GM18511 (cell line): Measurements from ENCODE around the gene ECPAS.
"Not testable (repeated sequence)": the region's sequence is repeated elsewhere in the genome, so short reads cannot be mapped to it uniquely, and the experiment has no call there.

Experiments used
- ATAC-seq: cut with Tn5 transposase; IDR thresholded peaks from one replicate; pipeline ENCODE4 v1.9.1; 2021; ENCODE audit warnings: mild to moderate bottlenecking, moderate library complexity; ENCODE audit not compliant: unreplicated experiment

Gene ECPAS

DNA sequence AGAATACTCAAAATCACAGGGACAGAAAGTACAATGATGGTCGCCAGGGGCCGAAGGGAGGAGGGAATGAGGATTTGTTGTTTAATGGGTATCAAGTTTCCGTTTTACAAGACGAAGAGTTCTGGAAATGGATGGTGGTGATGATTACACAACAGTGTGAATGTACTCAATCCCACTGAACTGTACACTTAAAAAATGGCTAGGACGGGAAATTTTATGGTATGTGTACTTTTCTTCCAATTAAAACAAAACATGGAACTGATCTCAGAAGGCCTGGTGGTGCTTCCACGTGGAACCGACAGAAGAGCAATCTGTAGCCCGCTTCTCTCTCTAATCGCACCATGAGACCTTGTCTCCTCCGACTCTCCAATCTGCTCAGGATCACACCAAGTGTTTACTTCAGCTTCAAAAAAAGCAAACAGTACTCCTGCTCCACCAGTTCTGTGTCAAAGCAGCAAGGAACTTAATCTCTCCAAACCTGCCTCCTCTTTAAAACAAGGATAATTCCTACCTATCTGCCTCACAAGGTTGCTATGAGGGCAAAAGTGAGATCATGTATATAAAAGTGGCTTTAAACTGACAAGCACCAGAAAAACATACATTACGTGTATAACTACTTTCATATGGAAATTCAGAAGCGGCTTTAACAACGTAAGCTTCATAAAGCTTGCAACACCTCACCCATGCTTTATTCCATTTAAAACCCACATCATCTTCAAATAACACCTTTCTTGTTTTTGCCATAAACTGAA, 2.1 kb downstream of the ECPAS start:
- ATAC-seq, result no peak

DNA sequence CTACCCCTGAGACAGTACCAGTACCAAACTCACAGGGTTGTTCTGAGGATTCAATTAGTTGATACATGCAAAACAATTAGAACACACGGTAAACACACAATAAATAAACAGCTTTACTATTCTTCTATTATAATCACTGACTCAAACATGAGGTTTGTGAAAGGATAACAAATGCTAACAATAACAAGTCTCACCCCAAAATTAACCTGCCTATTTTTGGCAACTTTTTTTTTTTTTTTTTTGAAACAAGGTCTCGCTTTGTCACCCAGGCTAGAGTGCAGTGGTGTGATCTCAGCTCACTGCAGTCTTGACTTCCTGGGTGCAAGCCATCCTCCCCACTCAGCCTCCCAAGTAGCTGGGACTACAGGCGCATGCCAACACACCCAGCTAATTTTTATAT, 6.5 kb downstream of the ECPAS start:
- ATAC-seq, result no peak

DNA sequence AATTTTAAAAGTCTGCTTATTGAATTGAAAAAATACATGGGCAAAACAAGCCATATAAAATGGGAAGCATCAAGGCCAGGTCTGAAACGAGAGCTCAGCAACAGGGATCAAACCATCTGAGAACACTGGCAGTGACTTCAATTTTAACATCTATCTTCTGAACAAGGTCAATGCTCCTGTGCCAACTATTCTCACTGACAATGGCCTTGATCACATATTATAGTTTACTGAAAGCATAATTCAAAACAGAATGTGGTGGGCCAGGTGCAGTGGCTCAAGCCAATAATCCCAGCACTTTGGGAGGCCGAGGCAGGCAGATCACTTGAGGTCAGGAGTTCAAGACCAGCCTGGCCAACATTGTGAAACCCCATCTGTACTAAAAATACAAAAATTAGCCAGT, 9.0 kb downstream of the ECPAS start:
- ATAC-seq, result no peak

DNA sequence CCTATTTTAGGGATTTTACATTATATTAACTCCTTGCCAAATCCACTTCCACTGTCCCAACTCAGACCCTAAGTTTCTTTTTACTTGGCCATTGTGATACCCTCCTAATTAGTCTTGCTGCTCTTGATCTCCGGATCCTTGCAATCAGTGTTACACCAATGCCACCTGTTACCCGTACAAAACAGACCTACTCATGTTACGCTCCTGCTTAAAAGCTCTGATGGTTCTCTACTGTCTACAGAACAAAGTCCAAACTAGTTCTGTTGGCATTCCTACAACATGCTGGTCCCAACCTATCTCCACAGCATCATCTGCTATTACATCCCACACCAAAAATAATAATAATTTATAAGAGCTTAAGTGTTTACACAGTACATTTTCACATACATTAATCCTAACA, 9.8 kb downstream of the ECPAS start:
- ATAC-seq, result no peak

DNA sequence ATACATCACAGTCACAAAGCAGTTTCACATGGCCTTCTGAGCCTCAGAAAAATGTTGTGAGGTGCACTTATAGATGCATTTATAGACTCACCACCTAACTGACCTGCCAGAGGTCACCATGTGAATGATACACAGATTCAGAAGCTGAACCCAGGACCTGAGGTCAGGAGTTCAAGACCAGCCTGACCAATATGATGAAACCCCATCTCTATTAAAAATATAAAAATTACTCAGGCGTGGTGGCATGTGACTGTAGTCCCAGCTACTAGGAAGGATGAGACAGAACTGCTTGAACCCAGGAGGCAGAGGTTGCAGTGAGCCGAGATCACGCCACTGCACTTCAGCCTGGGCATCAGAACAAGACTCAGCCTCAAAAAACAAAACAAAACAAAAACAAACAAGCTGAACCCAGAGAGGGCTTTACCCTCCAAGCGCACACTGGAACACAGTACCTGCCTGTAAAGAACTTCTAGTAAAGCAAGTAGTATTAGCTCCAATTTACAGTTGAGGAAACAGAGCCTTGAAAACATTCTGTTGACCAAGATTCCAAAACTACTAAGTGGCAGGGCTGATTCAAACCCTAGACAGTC, 16.3 kb downstream of the ECPAS start:
- ATAC-seq, result no peak

DNA sequence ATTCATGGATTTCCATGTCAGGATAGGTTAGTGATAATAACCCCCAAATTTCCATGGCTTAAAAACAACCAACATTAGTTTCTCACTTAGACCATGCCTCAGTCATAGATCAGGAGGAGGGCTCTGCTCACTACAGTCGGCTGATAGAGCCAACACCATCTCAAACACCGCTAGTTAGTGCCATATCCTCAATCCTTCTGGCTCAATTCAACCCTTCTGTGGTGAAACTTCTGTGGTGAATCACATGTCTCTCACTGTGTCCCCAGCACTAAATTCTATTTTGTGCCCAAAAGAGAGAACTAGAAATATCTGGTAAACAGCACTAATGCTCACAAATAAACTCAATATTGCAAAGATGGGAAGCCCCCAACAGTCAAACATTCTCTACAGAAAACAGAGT, 21.1 kb downstream of the ECPAS start:
- no peak for ATAC-seq

DNA sequence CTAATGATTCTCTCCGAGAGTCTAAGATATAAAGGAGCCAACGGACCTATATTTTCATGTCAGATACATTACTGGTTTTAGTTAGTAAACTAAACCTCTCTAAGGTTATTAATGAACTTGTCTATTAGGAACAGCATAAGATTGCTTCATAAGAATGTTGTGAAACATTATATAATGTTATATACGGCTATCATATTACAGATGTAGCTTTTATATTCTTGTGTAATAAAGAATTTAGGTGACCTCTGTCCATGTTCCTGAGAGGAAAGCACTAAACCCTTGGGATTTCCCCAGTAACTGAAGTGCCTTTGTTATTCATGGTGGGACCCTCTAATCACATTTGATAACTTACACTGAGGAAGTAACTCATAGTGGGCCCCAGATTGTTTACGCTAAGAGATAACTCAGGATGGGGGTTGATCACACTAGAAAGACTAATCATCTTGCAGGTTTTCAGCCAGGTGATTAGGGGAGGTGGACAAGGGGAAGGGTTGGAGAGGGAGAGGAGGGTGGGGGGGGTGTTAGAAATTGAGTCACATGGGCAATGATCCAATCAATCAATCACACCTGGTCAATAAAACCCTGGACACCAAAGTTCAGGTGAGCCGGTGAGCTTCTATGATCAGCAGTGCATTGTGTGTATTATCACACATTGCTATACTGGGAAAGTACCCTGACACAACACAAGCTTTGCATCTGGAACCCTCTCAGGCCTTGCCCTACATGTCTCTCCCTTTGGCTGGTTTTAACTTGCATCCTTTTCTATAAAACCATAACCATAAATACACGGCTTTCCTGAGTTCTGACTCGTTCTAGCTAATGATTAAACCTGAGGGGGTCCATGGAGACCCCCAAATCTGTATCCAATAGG, 25.8 kb downstream of the ECPAS start:
- peak; percentile 63 for ATAC-seq

DNA sequence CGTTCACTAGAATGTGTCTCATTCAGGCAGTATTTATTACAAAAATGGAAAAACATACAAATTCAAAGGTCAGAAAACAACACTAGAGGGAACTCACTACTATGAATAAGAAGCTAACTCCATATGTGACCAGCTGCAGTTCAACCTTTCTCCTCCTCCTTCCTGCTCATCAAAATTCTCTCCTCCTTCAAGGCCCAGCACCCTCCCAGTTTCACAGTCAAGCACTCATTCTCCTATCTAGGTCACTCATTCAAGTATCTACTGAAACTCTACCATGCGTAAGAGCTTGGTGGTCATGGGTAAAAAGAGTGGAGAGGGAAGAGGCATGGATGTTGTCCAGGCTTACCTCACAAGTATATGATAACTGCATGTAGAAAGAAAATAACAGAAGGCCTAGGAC, 27.7 kb downstream of the ECPAS start:
- ATAC-seq, result peak; percentile 54

DNA sequence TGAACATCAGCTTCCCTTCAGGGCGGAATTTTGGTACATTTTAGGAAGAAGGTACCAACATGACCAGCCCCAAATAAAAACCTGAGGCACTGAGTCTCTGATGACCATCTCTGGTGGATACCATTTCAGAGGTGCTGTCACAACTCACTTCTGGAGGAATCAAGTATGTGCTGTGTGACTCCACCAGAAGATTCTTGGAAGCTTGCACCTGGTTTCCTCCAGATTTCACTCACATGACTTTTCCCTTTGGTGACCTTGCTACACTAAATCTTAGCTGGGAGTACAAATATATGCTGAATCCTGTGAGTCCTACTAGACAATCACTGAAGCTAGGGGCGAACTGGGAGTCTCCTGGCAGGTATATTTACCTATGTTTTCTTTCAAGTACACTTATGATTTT, 28.5 kb downstream of the ECPAS start:
- no peak for ATAC-seq

DNA sequence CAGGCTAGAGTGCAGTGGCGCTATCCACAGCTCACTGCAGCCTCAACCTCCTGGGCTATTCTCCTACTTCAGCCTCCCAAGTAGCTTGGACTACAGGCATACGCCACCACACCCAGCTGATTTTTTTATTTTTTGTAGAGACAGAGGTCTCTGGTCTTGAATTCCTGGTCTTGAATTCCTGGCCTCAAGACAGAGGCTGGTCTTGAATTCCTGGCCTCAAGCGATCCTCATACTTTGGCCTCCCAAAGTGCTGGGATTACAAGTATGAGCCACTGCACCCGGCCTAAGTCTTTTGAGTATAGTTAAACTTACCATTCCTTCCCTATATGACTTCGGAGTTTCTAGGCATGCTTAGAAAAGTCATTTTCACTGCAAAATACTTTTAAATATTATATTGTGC, 29.4 kb downstream of the ECPAS start:
- ATAC-seq, result no peak

DNA sequence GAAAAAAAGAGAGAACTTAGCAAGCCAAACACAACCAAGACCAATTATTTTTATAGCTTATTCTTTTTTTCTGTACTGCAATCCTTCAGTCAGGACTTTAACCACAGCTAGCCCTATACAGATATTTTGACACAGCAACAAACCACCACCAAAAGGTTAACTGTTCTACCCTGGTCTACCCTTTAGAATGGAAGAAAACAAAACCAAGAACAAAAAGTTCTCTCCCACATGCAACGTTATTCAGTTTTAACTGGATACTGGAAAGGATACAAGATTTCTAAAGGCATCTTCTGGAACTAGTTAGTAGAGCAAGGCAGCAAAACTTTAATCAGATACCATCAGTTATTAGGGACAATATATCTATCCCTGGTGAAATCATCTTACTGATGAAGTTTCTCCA, 32.6 kb downstream of the ECPAS start:
- ATAC-seq, result no peak

DNA sequence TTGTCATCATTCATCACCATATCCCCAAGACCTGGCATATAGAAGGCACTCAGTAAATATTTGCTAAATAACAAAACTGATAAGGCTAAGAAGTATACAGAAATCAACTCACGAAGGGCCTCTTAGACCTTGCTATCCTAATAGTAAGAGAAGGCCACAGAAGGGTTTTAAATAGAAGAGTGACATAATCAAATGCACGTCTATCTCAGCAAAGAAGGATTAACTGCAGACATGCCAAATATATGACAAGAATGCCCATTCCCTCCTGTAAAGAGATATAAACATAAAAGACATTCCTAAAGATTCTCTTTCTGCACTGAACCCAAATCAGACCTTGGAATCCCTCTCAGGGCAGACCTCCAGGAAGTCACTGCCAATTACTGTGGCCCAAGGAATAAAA, 34.1 kb downstream of the ECPAS start:
- ATAC-seq, result no peak

DNA sequence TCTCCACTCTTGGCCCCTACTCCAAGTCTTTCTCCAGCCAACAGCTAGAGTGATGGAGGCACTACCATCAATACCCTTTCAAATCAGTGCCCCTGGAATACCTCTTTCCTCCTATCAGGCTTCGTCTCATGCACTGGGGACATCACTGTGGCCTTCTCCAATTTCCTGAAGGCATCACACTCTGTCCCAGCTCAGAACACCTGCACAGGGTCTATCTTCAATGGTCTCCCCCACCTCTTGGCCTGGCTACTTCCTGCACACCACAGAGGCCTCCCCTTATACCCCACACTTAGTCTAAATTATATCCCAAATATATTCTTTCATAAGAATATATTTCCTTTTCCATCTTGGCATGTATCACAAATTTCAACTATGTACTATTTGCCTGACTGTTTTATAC, 34.5 kb downstream of the ECPAS start:
- ATAC-seq, result no peak

DNA sequence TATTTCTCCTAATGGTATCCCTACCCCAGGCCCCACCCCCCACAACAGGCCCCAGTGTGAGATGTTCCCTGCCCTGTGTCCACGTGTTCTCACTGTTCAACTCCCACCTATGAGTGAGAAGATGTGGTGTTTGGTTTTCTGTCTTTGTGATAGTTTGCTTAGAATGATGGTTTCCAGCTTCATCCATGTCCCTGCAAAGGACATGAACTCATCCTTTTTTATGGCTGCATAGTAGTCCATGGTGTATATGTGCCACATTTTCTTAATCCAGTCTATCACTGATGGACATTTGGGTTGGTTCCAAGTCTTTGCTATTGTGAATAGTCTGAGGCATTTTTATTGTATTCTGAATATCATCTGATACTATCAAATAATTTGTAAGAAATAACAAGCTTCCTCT, 38.4 kb downstream of the ECPAS start:
- ATAC-seq, result not testable (repeated sequence)

DNA sequence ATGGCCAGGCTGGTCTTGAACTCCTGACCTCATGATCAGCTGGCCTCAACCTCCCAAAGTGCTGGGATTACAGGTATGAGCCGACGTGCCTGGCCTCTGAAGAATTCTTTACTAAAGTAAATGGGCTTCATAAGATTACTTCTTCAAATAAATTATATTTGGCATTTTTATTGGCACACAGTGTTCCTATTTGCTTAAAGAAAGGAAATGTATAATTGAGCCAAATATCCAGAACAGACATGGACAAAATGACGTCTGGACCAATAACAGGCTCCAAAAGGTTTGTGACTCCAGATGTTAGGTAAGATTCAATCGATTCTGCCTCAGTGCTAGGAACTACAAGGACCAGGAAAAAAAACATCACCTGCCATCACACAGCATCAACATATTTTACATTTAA, 40.7 kb downstream of the ECPAS start:
- ATAC-seq, result no peak

DNA sequence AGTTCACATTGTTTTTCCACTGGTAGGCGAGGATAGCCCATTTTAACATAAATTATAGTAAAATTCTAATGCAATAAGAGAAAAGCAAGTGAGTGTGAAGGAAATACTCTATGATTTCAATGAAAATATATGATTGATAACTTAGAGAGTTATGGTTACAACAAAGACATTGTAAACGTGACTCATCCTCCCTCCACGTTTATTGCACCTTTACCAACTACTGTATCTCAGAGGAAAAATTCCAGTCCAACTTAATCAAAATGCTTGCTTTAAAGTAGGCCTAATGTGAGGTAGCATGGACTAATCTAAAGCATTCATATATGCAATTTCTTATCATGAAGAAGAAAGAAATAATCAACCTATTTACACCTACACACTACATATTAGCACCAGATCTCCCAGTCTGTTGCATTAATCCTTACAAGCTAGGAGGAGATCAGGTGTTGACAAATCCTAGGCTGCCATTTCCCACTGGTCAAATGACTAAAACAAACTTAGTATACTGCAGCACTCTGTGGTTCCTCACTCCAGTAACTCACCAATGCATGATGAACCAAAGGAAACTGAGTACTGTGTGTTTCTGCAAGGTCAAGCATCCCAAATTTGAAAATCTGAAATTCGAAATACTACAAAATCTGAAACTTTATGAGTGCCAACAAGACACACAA, 41.7 kb downstream of the ECPAS start:
- ATAC-seq, result no peak

DNA sequence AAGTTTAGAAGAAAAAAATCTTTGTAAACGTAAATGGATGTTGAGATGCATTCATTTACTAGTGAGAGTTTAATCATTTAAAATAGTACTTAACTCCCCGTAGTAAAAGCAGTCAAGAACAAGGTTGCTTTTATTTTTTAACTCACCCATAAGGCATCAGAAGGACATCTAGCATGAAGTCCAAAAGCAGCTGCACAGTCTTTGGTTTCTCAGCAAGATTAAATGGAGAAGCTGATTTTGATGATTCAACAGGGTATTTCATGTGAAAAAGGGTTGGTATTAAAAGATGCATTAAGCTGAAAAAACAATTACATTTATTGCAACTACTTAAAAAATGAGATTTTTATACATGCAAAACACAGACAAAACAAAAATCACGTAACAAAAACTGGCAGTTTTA, 44.0 kb downstream of the ECPAS start:
- no peak for ATAC-seq

DNA sequence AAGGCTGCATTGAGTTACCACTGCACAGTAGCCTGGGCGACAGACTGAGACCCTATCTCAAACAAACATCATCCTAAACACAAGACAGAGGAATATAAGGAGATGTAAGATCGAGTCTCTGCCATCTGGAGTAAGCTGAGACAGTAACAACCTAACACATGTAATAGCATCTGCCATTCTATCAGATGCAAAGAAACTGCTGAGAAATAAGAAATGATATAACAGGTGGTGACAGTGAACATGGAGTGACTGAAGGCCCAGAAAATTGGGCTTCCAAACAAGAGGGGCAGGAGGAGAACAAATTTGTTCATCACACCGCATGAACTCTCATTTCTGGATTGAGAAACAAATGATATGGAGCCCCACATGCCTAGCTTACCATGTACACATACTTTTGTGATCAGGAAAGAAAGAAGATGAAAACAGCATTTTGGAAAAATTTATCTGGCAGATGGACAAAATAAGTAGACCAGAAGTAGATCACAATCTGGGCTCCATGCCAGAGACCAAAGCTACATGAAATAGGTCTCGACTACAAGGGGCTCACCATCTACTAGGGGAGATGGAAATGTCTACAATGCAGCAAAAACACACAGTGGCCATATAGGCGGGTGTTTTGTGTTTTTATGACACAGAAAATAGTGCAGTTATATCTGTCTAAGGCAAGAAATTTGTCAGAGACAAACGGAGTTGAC, 45.5 kb downstream of the ECPAS start:
- ATAC-seq, result no peak

DNA sequence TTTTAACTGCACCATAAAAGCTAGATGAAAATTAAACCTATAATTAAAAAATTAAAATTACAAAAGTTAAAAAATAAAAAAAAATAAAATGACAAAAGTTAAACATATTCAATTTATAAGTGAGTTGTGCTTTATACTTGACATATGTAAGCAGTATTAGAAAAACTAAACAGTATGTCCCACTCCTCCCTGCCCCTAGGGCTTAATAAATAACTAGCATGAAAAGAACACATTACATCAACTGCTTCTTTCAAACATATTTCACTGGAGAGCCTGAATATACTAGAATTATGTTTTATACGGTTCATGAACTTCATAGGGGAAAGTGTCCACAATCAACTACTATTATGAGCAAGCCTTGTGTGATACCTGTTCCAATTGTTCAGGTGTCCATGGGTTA, 47.6 kb downstream of the ECPAS start:
- ATAC-seq, result no peak

DNA sequence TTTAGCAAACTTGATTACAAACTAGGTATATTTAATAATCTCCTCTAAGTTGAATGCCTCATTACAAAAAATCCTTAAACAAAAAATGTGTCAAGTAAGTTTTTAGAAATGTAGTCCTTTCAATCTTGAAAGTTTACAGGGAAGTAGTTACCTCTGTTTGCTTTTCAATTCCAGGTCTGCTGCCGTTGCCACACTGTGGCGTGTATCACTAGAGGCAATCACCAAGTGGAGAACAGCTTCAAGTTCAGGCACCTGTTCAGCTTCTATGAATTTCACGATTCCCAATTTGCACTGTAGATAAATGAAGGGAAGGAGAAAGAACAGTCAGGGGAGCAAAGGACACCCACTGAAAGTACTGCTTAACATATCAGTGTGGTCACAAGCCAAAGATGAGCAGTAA, 51.1 kb downstream of the ECPAS start:
- no peak for ATAC-seq

DNA sequence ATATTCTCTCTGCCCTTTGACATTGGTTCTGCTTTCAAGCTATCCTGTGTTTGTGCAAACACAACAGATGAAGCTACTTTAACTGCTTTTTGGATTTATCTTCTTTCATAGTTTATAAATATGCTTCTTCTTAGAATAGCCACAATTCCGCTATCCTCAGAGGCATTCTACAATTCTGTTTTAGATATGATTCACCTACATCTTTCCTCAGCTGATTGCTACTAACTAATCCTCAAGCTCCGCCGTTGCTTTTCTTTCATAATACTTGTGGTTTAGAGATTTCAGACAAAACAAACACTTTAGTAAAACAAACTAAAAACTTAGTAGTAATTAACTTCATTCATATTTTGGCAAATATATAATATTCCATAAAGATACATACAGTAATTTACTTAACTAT, 52.5 kb downstream of the ECPAS start:
- ATAC-seq, result no peak
